Inflammatory macrophage (primary cell): Measurements from ENCODE around the gene SPINT3.
"Not testable (repeated sequence)": the region's sequence is repeated elsewhere in the genome, so short reads cannot be mapped to it uniquely, and the experiment has no call there.

ENCODE experiments used
- DNase-seq, 2 donors: peaks; one replicate each; pipeline ENCODE4 v3.0.0-alpha.2; 2020 to 2022

Gene SPINT3

DNA sequence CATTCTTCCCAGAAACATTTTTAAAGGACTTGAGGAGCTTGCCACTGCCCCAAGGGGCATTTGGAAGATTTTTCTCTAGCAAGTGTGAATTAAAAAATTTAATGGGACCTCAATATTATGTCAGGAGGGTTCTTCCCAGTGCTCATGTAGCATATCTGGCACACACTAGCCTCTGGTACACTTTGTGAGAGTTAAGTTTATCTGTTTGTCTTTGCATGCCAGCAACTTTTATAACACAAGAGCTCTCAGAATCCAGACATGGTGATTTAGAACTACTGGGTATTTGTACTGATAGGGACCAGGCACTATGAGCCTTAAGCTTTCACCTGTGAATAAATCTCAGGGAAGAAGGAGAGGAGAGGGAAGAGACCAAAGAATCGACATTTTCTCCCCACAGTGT lies 12.9 kb downstream of the SPINT3 start:
- DNase-seq: no peak

DNA sequence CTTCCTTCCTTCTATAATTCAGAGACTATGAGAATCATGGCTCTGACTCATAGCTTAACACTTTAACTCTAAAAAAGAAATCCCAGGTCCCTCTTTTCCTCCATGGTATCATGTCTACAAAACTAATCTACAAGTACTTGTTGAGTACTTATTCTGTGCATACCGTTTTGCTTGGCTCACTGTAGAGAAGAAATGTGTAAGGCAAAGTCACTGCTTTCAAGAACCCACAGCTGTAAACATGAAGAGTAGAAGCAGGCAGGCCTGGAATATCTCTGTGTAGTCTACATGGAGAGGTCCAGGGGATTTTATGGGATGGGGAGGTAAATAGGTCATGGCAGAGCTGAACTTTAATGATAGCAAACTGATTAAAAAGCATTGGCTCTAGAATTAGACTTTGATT lies 13.8 kb downstream of the SPINT3 start:
- no peak for DNase-seq

DNA sequence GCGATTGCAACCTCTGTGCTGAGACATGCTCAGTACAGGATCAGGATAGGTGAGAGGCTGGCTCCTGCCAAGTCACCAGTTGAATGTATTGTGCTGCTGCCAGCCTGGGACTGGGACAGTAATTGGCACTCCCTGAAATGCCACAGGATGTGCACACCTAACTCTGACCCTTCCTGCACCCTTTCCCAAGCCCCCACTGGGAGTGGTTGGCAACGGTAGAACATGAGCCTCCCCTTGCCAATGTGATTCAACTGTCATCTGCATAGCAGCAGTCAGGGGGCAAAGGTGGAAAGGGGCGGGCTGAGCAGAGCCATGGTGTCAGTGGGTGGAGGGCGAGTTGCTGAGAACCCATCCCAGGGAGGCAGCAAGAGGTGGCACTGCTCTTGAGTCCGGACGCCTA lies 15.4 kb downstream of the SPINT3 start:
- no peak for DNase-seq

- DNase-seq: no peak
Measured at GRCh38 chr20:45497971-45498494, 17.4 kb downstream of the SPINT3 start.

DNA sequence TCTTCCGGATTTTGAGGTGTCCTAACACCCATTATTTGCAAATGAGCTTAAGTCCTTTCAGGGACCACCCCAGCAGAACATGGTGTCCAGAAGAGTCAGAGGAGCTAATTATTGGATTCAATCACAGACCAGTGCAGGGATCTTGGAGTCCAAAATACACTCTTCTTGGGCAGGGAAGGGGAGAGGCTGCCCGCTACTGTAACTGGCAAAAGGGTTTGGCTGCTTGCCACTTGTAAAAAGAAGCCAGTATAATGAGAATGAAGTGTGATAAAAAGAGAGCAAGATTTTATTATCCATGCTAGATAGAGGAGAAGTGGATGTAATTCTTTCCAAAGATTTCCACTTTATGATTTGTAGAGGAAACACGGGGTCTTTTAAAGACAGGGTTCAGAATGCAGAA lies 19.3 kb downstream of the SPINT3 start:
- DNase-seq: no peak

DNA sequence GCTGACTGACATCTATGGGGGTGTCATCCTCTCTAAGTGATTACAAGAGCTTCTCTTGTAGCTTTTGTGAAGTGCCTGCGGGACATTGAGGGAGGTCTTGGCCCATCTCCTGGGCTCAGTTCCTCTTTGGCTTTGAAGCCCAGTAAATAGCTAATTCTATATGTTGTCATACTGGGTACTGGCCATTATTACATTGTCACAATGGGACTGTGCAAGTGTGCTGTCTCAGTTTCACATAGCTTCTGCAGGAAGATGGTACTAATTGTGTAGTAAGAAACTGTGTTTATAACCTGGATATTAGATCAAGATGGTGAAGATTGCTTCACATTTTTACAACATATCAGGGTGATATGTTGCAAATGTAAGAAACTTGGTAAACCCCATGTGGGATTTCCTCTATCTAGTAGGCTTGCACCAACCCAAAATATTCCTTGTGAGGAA lies 19.9 kb downstream of the SPINT3 start:
- DNase-seq: peak; percentile 90 to 93

DNA sequence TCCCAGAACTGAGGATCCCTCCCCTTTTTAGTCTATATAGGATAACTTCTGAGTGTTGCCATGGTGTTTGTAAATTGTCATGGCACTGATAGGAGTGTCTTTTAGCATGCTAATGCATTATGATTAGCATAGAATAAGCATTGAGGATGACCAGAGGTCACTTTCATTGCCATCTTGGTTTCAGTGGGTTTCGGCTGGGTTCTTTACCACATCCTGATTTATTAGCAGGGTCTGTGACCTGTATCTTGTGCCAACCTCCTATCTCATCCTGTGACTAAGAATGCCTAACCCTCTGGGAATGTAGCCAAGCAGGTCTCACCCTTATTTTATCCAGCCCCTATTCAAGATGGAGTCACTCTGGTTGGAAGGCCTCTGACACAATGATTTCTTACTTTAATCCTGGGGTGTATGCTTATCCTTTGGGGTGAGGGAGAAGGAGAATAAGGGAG lies 26.3 kb downstream of the SPINT3 start:
- no peak for DNase-seq

GRCh38 chr20:45487231-45487635 lies 28.2 kb downstream of the SPINT3 start:
- no peak for DNase-seq

GRCh38 chr20:45485388-45485787 lies 30.0 kb downstream of the SPINT3 start:
- DNase-seq: no peak

DNA sequence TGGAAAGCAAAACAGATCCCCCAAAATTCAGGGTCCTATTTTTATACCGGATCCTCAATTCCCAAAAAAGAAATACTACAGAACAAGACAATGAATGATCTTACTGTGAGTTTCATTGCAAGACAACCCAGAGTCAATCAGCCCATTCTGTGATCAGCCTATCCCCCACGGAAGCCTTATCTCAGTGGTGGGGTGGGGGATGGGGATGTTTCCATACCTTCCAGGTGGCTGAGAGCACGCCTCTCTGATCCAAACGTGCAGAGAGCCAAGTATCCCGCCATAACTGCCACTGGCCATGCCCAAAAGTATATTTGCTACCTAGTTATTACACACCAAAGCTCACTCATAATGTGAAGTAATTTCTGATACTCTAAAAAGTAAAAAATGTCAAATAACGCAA lies 30.7 kb downstream of the SPINT3 start:
- no peak for DNase-seq

- no peak for DNase-seq
Measured at GRCh38 chr20:45479822-45480221, 35.6 kb downstream of the SPINT3 start.

- not testable (repeated sequence) for DNase-seq
Measured at GRCh38 chr20:45477530-45478148, 37.8 kb downstream of the SPINT3 start.

DNA sequence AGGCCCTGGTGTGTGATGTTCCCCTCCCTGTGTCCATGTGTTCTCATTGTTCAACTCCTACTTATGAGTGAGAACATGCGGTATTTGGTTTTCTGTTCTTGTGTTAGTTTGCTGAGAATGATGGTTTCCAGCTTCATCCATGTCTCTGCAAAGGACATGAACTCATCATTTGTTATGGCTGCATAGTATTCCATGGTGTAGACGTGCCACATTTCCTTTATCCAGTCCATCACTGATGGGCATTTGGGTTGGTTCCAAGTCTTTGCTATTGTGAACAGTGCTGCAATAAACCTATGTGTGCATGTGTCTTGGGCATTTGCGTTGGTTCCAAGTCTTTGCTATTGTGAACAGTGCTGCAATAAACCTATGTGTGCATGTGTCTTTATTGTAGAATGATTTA lies 43.1 kb downstream of the SPINT3 start:
- DNase-seq: not testable (repeated sequence)

DNA sequence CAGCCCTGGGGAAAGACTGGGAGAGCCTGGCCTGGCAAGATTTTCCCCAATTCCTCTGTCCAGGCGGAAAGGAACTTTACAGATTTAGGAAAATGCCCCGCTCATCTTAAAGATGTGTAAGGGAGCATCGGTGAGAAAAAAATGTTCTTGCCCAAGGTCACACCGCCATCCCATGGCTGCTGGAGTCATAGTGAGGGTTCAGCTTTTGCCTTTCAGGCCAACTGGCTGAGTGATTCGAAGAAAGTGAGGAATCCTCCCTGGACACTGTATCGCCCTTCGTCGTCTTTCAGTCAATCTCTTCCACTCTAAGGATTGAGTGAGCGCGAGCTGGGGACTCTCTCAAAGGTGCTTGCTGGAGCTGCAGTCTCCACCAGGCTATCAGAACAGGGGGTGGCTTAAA lies 44.5 kb downstream of the SPINT3 start:
- peak in 1 of 2 donors; percentile 17 for DNase-seq

GRCh38 chr20:45470262-45470931 lies 45.0 kb downstream of the SPINT3 start:
- DNase-seq: peak in 1 of 2 donors; percentile 26

GRCh38 chr20:45469336-45470261 lies 45.8 kb downstream of the SPINT3 start, which contains the start of gene WFDC2:
TSS of gene WFDC2 (plus strand) at chr20:45469753. CDS start at chr20:45469782, 29 bp downstream.
- no peak for DNase-seq

DNA sequence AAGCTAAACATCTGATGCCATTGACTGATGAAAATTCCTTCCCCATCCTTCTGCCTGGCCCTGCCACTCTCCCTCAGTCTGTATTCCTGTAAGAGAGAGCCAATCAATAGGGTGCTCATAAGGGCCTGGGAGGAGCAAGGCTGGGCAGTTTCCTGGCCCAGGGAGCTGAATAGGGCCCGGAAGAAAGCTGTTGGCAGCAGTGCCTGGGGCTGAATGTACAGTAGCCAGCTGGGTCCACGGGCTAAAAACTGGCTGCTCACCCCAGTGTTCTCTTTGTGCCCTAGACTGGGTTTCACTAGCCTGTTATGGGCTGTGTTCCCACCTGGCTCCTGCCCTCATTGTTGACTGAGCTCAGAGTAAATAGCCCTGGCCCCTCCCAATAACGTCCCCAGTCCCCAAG lies 47.6 kb downstream of the SPINT3 start:
- DNase-seq: no peak

GRCh38 chr20:45467172-45467571 lies 48.2 kb downstream of the SPINT3 start:
- no peak for DNase-seq

DNA sequence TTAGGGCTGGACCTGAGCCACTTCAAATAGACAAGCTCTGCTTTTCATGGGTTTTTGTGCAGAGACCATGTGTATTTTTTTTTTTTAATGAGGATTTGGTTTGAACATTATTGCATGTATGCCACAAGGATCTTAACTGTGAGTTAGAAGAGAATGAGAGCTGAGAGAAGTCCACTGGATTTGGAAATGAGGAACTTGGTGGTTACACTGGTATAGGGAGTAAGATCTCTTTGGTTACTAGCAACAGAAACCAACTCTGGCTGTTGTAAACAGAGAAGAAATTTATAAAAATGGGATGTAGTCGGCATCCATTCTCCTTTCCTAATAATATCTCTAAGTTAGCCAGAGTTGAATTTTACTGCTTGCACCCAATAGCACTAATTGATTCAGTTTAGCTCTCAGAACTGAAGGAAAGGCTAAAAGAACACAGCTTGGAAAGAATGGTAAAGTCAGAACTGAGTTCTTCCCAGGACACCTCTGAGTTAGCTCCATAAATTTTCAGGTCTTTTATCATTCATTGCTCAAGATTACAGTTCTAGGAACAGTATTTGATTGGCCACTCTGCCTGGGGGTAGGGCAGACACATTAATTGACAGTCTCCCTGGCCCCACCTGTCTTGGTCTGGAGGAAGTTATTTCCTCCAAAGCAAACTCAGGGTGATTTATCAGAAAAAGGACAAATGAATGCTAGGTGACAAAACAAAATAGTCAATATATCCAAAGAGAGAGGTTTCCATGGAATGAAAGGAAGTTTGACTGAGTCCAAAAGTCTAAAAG lies 49.7 kb downstream of the SPINT3 start:
- peak; percentile 53 to 58 for DNase-seq

DNA sequence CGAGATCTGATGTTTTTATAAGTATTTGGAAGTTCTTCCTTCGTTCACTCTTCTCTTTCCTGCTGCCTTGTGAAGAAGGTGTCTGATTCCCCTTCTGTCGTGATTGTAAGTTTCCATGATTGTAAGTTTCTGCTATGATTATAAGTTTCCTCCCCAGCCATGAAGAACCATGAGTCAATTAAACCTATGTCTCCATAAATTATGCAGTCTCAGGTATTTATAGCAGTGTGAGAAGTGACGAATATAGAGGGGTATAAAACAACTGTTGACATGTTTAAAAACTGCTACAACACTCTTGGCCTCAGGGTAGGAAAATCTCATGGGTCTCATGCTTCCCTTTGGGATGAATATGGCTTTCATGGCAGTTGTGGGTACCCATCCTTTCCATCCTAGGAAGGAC lies 51.7 kb downstream of the SPINT3 start:
- no peak for DNase-seq

GRCh38 chr20:45462711-45463509 lies 52.5 kb downstream of the SPINT3 start:
- no peak for DNase-seq
